ENCODE measurements around the gene ZBTB39. TPM values are rescaled to one million over a fixed set of nuclear protein-coding genes. Genes with fewer than 3 reads are reported as not detected.
"Not testable (repeated sequence)": the region's sequence is repeated elsewhere in the genome, so short reads cannot be mapped to it uniquely, and the experiment has no call there.

Gene ZBTB39
- polyA plus RNA-seq, 6 donors from 2014 or later: 2.0 to 4.8 (median 2.6) TPM

DNA sequence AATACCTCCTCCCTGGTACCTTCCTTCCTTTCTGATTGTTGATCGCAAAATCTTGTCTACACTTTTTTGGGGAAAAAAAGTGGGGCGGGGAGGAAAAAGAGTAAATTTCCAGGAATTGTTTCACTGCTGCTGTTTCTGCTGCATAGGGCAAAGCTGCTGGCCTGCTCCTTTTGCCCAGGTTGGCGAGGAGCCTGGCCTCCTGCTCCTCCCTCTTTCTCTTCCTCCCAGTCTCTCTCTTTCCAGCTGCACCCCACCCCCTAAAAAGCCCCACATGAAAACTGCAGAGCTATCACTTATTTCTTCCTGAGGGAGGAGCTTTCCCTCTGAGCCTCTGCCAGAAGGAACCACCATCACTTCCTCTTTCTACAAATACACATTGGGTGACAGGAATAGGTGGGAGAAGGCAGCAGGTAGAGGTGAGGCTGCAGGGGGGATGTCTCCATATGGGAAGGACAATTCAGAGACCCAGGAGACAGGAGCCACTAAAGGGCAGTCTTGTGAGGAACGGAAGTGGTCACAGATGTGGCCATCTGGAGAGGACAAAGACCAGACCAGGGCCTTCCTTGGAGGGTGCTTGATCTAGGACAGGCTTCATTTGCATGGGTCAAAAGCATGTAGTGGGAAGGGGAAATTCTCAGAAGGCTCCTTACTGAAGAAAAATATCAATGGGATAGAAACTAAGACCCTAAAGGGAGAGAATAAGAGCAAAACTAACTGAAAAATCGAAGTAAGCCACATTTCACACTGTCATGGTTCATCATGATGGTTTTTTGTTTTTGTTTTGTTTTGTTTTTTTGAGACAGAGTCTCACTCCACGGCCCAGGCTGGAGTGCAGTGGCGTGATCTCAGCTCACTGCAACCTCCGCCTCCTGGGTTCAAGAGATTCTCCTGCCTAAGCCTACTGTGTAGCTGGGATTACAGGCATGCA, 14.8 kb downstream of the ZBTB39 start:
- Mint-ChIP-seq H3K27me3 (peaks cover 0 to 8% (median 6%) of the 10 kb centered on the region in 3 donors), H3K27ac (peak overlapping the region in 2 of 6 donors; percentile 61 to 80), H3K36me3 (peaks cover 0 to 10% of the 10 kb centered on the region in 2 donors), H3K4me1 (peaks cover 13 to 23% (median 15%) of the 10 kb centered on the region in 3 donors), H3K9me3 (no peaks in the 10 kb centered on the region), H3K4me3 (no peak overlapping the region)
- DNase-seq: no peak
- ATAC-seq (ENCODE audit: low read depth in 2 of 2): no peak

DNA sequence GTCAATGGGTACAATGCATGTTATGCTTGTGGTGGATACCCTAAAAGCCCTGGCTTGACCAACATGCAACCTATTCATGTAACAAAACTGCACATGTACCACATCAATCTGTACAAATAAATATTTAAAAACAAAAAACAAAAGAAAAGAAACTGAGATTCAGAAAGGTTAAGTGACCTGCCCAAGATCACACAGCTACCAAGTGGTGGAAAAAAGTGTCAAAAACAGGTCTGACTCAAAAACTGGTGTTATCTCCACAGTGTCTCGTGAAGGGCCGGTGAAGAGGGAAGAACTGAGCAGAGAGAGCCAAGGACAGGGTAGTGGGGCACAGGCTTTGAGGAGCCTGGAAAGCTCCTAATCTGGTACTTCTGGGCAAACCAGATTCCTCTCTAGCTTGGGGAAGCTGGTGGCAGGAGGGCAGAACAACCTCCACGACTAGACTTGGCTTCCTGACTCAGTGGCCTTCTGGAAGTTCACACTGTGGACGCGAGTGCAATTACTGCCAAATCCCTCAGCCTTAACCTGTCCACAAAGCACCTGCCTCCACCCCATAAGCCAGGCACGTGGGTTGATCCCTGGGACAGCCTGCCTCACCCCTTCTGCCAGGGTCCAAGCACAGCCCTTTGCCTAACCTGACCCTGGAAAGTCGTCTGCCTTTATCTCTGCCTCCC, 15.6 kb downstream of the ZBTB39 start:
- Mint-ChIP-seq H3K27ac (peak overlapping the region in 1 of 6 donors; percentile 61), H3K9me3 (no peaks in the 10 kb centered on the region), H3K36me3 (peaks cover 0 to 3% of the 10 kb centered on the region in 2 donors), H3K4me1 (peaks cover 13 to 19% (median 15%) of the 10 kb centered on the region in 3 donors), H3K4me3 (no peak overlapping the region), H3K27me3 (peaks cover 0 to 8% (median 6%) of the 10 kb centered on the region in 3 donors)
- DNase-seq: no peak
- no peak for ATAC-seq (ENCODE audit: low read depth in 2 of 2)

DNA sequence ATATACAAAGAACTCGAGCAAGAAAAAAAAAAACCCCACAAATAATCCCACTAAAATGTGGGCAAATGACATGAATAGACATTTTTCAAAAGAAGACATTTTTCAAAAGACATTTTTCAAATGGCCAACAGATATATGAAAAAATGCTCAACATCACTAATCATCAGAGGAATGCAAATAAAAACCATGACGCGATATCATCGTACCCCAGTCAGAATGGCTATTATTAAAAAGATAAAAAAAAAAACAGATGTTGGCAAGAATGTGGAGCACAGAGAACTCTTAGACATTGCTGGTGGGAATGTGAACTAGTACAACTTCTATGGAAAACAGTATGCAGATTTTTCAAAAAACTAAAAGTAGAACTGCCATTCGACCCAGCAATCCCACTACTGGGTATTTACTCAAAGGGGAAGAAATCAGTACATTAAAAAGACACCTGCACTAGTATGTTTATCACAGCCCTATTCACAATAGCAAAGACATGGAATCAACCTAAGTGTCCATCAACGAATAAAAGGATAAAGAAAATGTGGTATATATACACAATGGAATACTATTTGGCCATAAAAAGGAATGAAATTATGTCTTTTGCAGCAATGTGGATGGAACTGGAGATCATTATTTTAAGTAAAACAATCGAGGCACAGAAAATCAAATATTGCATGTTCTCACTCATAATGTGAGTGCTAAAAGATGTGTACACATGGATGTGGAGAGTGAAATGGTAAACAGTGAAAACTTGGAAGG, 16.3 kb downstream of the ZBTB39 start:
- Mint-ChIP-seq H3K9me3 (no peaks in the 10 kb centered on the region), H3K4me3 (no peak overlapping the region), H3K36me3 (no peaks in the 10 kb centered on the region), H3K27ac (no peak overlapping the region), H3K4me1 (peaks cover 13 to 18% (median 15%) of the 10 kb centered on the region in 3 donors), H3K27me3 (peaks cover 0 to 8% (median 6%) of the 10 kb centered on the region in 3 donors)
- no peak for ATAC-seq (ENCODE audit: low read depth in 2 of 2)
- no peak for DNase-seq

DNA sequence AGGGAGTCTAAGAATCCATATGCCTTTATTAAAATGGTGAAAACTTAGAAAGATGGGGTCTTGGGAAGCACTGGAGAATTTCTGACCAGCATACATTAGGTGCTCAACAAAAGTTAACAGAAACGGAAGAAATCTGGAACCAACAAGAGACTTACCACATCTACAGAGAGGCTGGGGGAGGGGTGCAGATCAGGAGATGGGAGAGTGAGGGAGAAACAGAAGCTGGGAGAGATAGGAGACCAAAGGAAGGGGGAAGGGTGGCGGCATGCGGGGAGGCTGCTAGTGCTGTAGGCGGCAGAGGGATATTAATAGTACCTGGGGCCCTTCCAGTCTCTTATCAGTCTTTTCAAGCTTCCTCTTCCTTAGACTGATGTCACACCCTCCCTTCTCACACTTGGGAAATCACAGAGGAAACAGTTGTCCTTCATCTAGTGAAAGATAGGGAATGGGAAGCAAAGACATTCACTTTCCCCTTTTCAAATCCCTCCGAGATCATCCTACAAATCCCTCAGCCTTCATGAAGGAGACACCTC, 18.1 kb downstream of the ZBTB39 start:
- no peak for ATAC-seq (ENCODE audit: low read depth in 2 of 2)

DNA sequence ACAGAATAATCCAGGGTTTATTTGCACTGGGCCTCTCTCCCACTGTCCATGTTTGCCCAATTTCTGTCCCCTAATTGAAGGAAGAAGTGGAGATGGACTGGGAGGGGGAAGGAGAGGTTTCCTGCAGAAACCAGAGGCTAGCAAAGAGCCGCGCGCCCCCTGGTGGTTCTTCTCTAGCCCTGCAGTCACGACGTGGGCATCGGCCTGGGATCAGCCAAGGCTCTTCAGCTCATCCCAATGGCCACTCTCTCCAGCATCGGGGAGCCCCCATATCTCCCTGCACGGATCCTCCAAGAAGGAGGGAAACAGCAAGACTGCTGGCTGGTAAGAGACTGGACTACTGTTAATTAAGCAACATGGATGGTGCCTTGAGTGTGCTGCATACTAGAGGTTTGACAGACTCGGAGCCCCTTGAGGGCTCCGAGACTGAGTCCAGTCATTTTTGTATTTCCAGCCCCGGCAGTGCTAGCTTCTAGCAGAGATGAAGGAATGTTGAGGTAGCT, 18.7 kb downstream of the ZBTB39 start:
- peaks cover 0 to 8% (median 6%) of the 10 kb centered on the region in 3 donors for H3K27me3 Mint-ChIP-seq
- no peaks in the 10 kb centered on the region for H3K9me3 Mint-ChIP-seq
- ATAC-seq (ENCODE audit: low read depth in 2 of 2) (peak; percentile 54 to 68), DNase-seq (peak; percentile 60)
- H3K4me1 Mint-ChIP-seq: peaks cover 13 to 15% (median 14%) of the 10 kb centered on the region in 3 donors
- H3K27ac Mint-ChIP-seq: peak overlapping the region in 2 of 6 donors; percentile 67 to 91
- no peaks in the 10 kb centered on the region for H3K36me3 Mint-ChIP-seq
- peak overlapping the region in 6 of 8 donors; percentile 22 to 74 (median 68) for H3K4me3 Mint-ChIP-seq

More for the DNA sequence above, 18.1 kb downstream of the ZBTB39 start:
- H3K27me3 Mint-ChIP-seq: peaks cover 0 to 8% (median 6%) of the 10 kb centered on the region in 3 donors
- H3K4me1 Mint-ChIP-seq: peaks cover 13 to 15% (median 14%) of the 10 kb centered on the region in 3 donors
- no peak overlapping the region for H3K27ac Mint-ChIP-seq
- DNase-seq: no peak
- peak overlapping the region in 1 of 8 donors; percentile 29 for H3K4me3 Mint-ChIP-seq
- no peaks in the 10 kb centered on the region for H3K36me3 Mint-ChIP-seq
- no peaks in the 10 kb centered on the region for H3K9me3 Mint-ChIP-seq

DNA sequence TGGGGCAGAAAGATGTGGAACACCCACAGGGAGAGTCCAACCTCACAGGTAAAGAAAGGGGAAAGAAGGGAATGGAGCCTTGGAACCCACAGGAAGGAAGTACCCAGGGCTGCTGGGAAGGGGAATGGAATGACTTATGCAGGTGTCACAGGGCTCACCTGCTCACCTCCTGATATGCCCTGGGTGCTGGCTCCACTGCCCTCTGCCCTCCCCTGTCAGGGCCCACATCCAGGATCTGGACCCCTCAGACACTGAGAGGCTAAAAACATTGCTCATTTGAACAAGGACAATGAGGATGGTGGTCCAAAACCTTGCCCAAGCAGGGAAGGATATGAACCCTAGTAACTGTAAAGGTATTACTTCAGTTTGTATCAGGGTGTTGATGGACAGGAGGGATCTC, 19.3 kb downstream of the ZBTB39 start:
- peak overlapping the region in 2 of 6 donors; percentile 47 to 60 for H3K27ac Mint-ChIP-seq
- no peak for ATAC-seq (ENCODE audit: low read depth in 2 of 2)
- peaks cover 0 to 8% (median 6%) of the 10 kb centered on the region in 3 donors for H3K27me3 Mint-ChIP-seq
- H3K9me3 Mint-ChIP-seq: no peaks in the 10 kb centered on the region
- H3K4me3 Mint-ChIP-seq: peak overlapping the region in 5 of 8 donors; percentile 22 to 74 (median 72)
- H3K36me3 Mint-ChIP-seq: no peaks in the 10 kb centered on the region
- no peak for DNase-seq
- peaks cover 13 to 15% (median 14%) of the 10 kb centered on the region in 3 donors for H3K4me1 Mint-ChIP-seq

DNA sequence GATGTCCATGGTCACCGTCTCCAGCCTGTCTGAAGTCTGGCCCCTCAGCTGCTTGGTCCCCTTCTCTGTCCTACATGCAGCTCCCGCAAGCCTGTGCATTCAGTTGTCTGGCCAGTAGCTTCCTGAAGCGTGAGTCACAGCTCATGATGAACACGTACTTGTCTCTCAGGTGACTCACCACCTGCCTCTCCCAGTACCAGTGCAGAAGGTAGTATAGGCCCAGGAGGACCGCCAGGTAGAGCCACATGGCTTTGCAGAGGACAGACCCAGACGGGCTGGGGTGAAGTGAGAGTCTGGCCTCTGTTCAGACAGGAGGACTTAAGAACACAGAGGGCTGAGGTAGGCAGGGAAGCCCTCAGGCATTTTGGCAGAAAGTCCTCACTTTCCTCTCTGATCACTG, 20.6 kb downstream of the ZBTB39 start:
- not testable (repeated sequence) for DNase-seq; ATAC-seq (ENCODE audit: low read depth in 2 of 2); H3K4me3 Mint-ChIP-seq; H3K36me3 Mint-ChIP-seq; H3K27me3 Mint-ChIP-seq; H3K4me1 Mint-ChIP-seq; H3K9me3 Mint-ChIP-seq
- H3K27ac Mint-ChIP-seq: peak overlapping the region in 1 of 6 donors; percentile 85

DNA sequence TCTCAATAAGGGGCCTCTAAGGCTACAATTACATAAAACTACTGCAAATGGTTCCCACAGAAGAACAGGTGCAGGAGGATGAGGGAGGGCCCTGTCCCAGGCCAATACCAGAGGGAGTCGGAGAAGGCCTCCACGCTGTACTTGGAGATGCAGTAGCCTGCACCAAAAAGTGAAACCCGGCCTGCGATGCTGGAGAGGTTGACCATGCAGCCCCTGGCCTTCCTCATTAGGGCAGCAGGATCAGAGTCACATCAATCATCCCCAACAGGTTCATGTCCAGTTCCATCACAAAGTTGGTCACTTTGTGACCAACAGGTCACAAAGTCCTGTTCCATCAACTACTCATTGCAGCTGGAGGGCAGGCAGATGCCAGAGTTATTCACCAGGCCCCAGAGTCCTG, 23.0 kb downstream of the ZBTB39 start:
- H3K36me3 Mint-ChIP-seq: no peaks in the 10 kb centered on the region
- H3K9me3 Mint-ChIP-seq: no peaks in the 10 kb centered on the region
- no peak overlapping the region for H3K4me3 Mint-ChIP-seq
- H3K4me1 Mint-ChIP-seq: peaks cover 6 to 8% (median 8%) of the 10 kb centered on the region in 3 donors
- DNase-seq (no peak), ATAC-seq (ENCODE audit: low read depth in 2 of 2) (no peak)
- H3K27ac Mint-ChIP-seq: no peak overlapping the region
- peaks cover 0 to 6% (median 6%) of the 10 kb centered on the region in 3 donors for H3K27me3 Mint-ChIP-seq

DNA sequence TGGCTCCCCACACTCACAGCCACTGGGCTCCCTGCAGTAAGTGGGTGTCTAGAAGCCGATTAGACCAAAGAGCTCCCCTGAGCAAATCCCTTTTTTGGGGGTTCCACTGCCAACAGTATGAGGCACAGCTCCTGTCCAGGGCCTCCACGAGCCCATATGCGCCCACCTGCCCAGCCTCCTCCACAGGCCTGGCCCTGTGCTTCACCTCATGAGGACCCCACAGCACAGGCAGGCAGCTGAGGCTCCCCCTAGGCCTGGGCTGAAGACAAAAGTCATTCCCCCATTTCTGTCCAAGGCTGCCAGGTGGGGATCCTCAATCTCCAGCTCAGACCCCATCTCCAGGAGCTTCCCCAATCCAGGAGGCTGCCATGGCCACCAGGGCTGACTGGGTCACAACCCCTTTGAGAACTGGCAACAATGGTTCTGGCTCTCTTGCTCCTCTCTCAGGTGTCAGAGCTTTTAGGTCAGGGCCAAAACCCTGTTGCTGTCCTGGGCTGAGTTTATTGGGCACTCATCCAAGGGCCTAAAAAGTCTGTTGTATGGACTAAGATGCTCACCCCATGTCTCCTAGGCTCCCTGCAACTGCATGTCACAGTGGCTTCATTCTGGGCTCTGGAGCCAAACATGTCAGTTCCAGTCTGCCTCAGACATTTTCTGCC, 23.6 kb downstream of the ZBTB39 start:
- not testable (repeated sequence) for DNase-seq; ATAC-seq (ENCODE audit: low read depth in 2 of 2); H3K36me3 Mint-ChIP-seq; H3K4me1 Mint-ChIP-seq; H3K27me3 Mint-ChIP-seq; H3K27ac Mint-ChIP-seq; H3K9me3 Mint-ChIP-seq; H3K4me3 Mint-ChIP-seq

DNA sequence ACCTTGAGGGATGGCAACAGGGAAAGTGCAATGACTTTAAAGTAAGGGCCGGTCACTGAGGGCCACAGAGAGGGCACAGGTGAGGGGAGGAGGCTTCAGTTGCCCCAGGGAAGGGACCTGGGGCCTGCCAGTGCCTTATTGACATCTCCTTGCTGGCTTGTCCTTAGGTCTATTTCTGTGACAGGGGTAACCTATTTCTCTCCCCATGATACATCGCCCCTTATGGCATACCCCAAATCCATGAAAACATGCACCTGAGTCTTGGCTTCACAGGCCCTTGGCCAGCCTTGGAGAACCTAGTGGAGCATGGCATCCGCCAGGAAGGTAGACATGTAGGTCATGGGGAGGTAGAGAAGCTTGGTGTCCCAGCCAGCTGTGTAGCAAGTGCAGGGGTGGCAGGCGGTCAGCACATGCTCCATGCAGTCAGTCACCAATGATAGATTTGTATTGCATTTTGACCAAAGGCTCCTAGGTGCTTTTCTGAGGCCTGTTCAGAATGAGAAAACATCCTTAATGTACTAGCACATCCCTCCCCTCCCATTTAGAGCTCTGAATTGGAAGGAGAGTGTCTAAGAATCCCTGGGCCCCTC, 25.3 kb downstream of the ZBTB39 start:
- H3K4me3 Mint-ChIP-seq: no peak overlapping the region
- no peaks in the 10 kb centered on the region for H3K27me3 Mint-ChIP-seq
- no peaks in the 10 kb centered on the region for H3K36me3 Mint-ChIP-seq
- DNase-seq (no peak), ATAC-seq (ENCODE audit: low read depth in 2 of 2) (no peak)
- H3K9me3 Mint-ChIP-seq: peaks cover 0 to 2% (median 0%) of the 10 kb centered on the region in 7 donors
- H3K27ac Mint-ChIP-seq: no peak overlapping the region
- no peaks in the 10 kb centered on the region for H3K4me1 Mint-ChIP-seq

DNA sequence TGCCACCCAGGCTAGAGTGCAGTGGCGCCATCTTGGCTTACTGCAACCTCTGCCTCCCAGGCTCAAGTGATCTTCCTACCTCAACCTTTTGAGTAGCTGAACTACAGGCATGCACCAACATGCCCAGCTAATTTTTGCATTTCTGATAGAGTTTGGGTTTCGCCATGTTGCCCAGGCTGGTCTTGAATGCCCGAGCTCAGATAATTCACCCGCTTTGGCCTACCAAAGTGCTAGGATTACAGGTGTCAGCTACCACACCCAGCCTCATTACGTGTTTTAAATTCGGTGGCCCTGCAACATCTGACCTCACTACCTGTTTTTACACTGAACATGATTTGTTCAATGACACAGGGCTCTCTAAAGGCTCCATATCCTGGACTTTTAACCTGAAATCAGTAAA, 26.1 kb downstream of the ZBTB39 start:
- Mint-ChIP-seq H3K4me1 (no peaks in the 10 kb centered on the region), H3K4me3 (no peak overlapping the region), H3K36me3 (no peaks in the 10 kb centered on the region), H3K27me3 (no peaks in the 10 kb centered on the region), H3K9me3 (peaks cover 0 to 2% (median 0%) of the 10 kb centered on the region in 7 donors), H3K27ac (peak overlapping the region in 1 of 6 donors; percentile 49)
- DNase-seq (no peak), ATAC-seq (ENCODE audit: low read depth in 2 of 2) (no peak)

DNA sequence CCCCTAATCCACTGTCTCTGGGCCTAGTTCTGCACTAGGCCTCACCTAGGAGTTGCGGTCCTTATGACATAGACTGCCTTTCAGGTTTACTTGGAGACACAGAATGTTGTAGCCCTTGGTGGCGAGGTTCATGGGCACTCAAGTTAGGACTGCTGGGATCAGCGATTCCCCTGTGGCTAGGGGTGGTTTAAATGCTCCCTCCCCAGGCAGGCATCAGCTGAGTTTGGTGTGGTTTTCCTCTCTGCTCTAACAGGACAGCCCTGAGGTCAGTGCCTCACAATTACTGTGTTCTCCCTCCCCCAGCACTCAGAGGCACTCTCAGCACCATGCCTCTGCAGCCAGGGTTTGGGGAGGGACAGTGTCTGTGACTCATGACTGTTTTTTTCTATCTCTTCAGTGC, 26.7 kb downstream of the ZBTB39 start:
- peaks cover 0 to 2% (median 0%) of the 10 kb centered on the region in 7 donors for H3K9me3 Mint-ChIP-seq
- no peaks in the 10 kb centered on the region for H3K36me3 Mint-ChIP-seq
- DNase-seq: no peak
- ATAC-seq (ENCODE audit: low read depth in 2 of 2): no peak
- no peaks in the 10 kb centered on the region for H3K27me3 Mint-ChIP-seq
- H3K27ac Mint-ChIP-seq: peak overlapping the region in 1 of 6 donors; percentile 37
- H3K4me3 Mint-ChIP-seq: no peak overlapping the region
- no peaks in the 10 kb centered on the region for H3K4me1 Mint-ChIP-seq
